ELF-1 (cell line): ENCODE results near the gene PATL2.
A peak's percentile ranks its signal among the peaks of the same experiment; 100 is the strongest.
"Not testable (repeated sequence)": the region's sequence is repeated elsewhere in the genome, so short reads cannot be mapped to it uniquely, and the experiment has no call there.

ENCODE experiments used
- DNase-seq: peaks from one replicate; pipeline ENCODE4 v3.0.0-alpha.2; 2016; ENCODE audit warnings: low read depth, low spot score

PATL2 gene

GRCh38 chr15:44692659-44693058 lies 18.5 kb downstream of the PATL2 start:
- DNase-seq: no peak

- DNase-seq: not testable (repeated sequence)
Observed at GRCh38 chr15:44690245-44690644, 20.9 kb downstream of the PATL2 start.

GRCh38 chr15:44689318-44689717 lies 21.8 kb downstream of the PATL2 start:
- DNase-seq: not testable (repeated sequence)

- DNase-seq: peak; percentile 79
Observed at GRCh38 chr15:44682809-44683682, 28.1 kb downstream of the PATL2 start.

GRCh38 chr15:44682211-44682610 lies 28.9 kb downstream of the PATL2 start:
- DNase-seq: no peak

- no peak for DNase-seq
Observed at GRCh38 chr15:44676676-44677075, 34.4 kb downstream of the PATL2 start.

GRCh38 chr15:44675911-44676310 lies 35.2 kb downstream of the PATL2 start:
- DNase-seq: no peak

- no peak for DNase-seq
Observed at GRCh38 chr15:44673639-44674038, 37.5 kb downstream of the PATL2 start.

GRCh38 chr15:44670087-44670950 lies 40.8 kb downstream of the PATL2 start:
- peak; percentile 36 for DNase-seq

- DNase-seq: no peak
Observed at GRCh38 chr15:44668921-44669320, 42.2 kb downstream of the PATL2 start.

GRCh38 chr15:44667039-44667360 lies 44.1 kb downstream of the PATL2 start:
- no peak for DNase-seq

- DNase-seq: no peak
Observed at GRCh38 chr15:44666210-44667038, 44.7 kb downstream of the PATL2 start.

- DNase-seq: peak; percentile 99
Observed at GRCh38 chr15:44663410-44664308, 47.5 kb downstream of the PATL2 start, which contains the start of gene SPG11. Gene SPG11 (minus strand): TSS chr15:44663662. CDS start chr15:44663647, 15 bp downstream.

- DNase-seq: peak; percentile 10
Observed at GRCh38 chr15:44662478-44663409, 48.4 kb downstream of the PATL2 start.

GRCh38 chr15:44661576-44661975 lies 49.5 kb downstream of the PATL2 start:
- no peak for DNase-seq

GRCh38 chr15:44659056-44659455 lies 52.1 kb downstream of the PATL2 start:
- DNase-seq: no peak

GRCh38 chr15:44657378-44657777 lies 53.7 kb downstream of the PATL2 start:
- no peak for DNase-seq

- no peak for DNase-seq
Observed at GRCh38 chr15:44656913-44657312, 54.2 kb downstream of the PATL2 start.

- DNase-seq: no peak
Observed at GRCh38 chr15:44656298-44656697, 54.8 kb downstream of the PATL2 start.

GRCh38 chr15:44654858-44655257 lies 56.3 kb downstream of the PATL2 start:
- no peak for DNase-seq
